Astrocyte (in vitro differentiated cells and primary cell): Measurements from ENCODE around the gene FZR1. TPM values are rescaled to one million over a fixed set of nuclear protein-coding genes. Genes with fewer than 3 reads are reported as not detected.

Source experiments
- DNase-seq: peaks from one replicate; pipeline ENCODE4 v3.0.0-alpha.2; 2010; ENCODE audit warnings: low read depth
- FAIRE-seq: peaks from 2 replicates; lab custom pipeline; 2011; peaks lifted over from hg19 to GRCh38; lab: Jason Lieb, UNC
- H2AFZ ChIP-seq: 2 replicates; pipeline ENCODE4 v1.6.0; 2012; ENCODE audit warnings: low read depth, low read length, inconsistent platforms
- H3K27ac ChIP-seq: 2 replicates; pipeline ENCODE4 v1.5.1; 2011; ENCODE audit warnings: low read depth, low read length, inconsistent platforms
- H3K27me3 ChIP-seq: 2 replicates; pipeline ENCODE4 v1.6.0; 2011; ENCODE audit warnings: low read length, inconsistent platforms; ENCODE audit not compliant: insufficient read depth
- H3K36me3 ChIP-seq: 2 replicates; pipeline ENCODE4 v1.5.1; 2011; ENCODE audit warnings: low read length, inconsistent platforms; ENCODE audit not compliant: insufficient read depth
- H3K4me1 ChIP-seq: 2 replicates; pipeline ENCODE4 v1.5.1; 2011; ENCODE audit warnings: low read length, inconsistent platforms; ENCODE audit not compliant: insufficient read depth
- H3K4me2 ChIP-seq: 2 replicates; pipeline ENCODE4 v1.6.0; 2012; ENCODE audit warnings: low read length, inconsistent platforms
- H3K4me3 ChIP-seq: 2 replicates; pipeline ENCODE4 v1.5.1; 2011; ENCODE audit warnings: low read depth, mild to moderate bottlenecking, low read length, inconsistent platforms; ENCODE audit not compliant: insufficient read depth
- H3K79me2 ChIP-seq: 2 replicates; pipeline ENCODE4 v1.6.0; 2012; ENCODE audit warnings: mild to moderate bottlenecking, low read length, inconsistent platforms; ENCODE audit not compliant: insufficient read depth
- H3K9ac ChIP-seq: 2 replicates; pipeline ENCODE4 v1.6.0; 2012; ENCODE audit warnings: mild to moderate bottlenecking, low read length, inconsistent platforms
- H3K9me3 ChIP-seq: 2 replicates; pipeline ENCODE4 v1.5.1; 2012; ENCODE audit warnings: low read depth, mild to moderate bottlenecking, low read length, inconsistent platforms; ENCODE audit not compliant: insufficient read depth
- H4K20me1 ChIP-seq: 2 replicates; pipeline ENCODE4 v1.6.0; 2012; ENCODE audit warnings: low read length, inconsistent platforms; ENCODE audit not compliant: insufficient read depth
- H3K27ac Mint-ChIP-seq: one replicate; pipeline ENCODE4 v1.8.0; 2021; ENCODE audit warnings: mild to moderate bottlenecking, mixed read lengths; ENCODE audit not compliant: unreplicated experiment
- H3K27me3 Mint-ChIP-seq: one replicate; pipeline ENCODE4 v1.8.0; 2021; ENCODE audit warnings: low read depth, mixed read lengths; ENCODE audit not compliant: unreplicated experiment
- H3K36me3 Mint-ChIP-seq: one replicate; pipeline ENCODE4 v1.8.0; 2021; ENCODE audit warnings: low read depth, mixed read lengths; ENCODE audit not compliant: unreplicated experiment
- H3K4me1 Mint-ChIP-seq: one replicate; pipeline ENCODE4 v1.8.0; 2021; ENCODE audit warnings: low read depth, mixed read lengths; ENCODE audit not compliant: unreplicated experiment
- H3K4me3 Mint-ChIP-seq: one replicate; pipeline ENCODE4 v1.8.0; 2021; ENCODE audit warnings: mild to moderate bottlenecking, moderate library complexity, mixed read lengths; ENCODE audit not compliant: unreplicated experiment
- H3K9me3 Mint-ChIP-seq: one replicate; pipeline ENCODE4 v1.8.0; 2021; ENCODE audit warnings: mild to moderate bottlenecking, mixed read lengths; ENCODE audit not compliant: unreplicated experiment
- CTCF ChIP-seq: IDR thresholded peaks from 2 replicates; pipeline ENCODE4 v1.5.1; 2011; ENCODE audit warnings: low read depth, mild to moderate bottlenecking, inconsistent platforms, low read length, moderate library complexity; ENCODE audit not compliant: insufficient read depth
- EZH2 ChIP-seq: IDR thresholded peaks from 2 replicates; pipeline ENCODE4 v1.6.1; 2012; ENCODE audit warnings: mild to moderate bottlenecking, low read length, inconsistent platforms; ENCODE audit not compliant: insufficient read depth
- total RNA-seq: library from RNA; stranded (reverse); gene quantifications from 2 replicates; pipeline ENCODE4 v1.2.1, GENCODE V29; 2021

The FZR1 gene
- total RNA-seq, 1 donor from 2014 or later = 51.8 TPM

- Histone ChIP-seq H3K9me3 (no peaks in the 10 kb centered on the region), H3K79me2 (peaks cover 99% of the 10 kb centered on the region), H3K27ac (no peak overlapping the region), H3K4me2 (no peak overlapping the region), H3K4me1 (peaks cover 7% of the 10 kb centered on the region), H3K4me3 (no peak overlapping the region), H4K20me1 (peaks cover 98% of the 10 kb centered on the region), H3K36me3 (peaks cover 2% of the 10 kb centered on the region), H3K27me3 (no peaks in the 10 kb centered on the region), H2AFZ (no peak overlapping the region), H3K9ac (no peak overlapping the region)
- peaks cover 5% of the 10 kb centered on the region for H3K36me3 Mint-ChIP-seq
- FAIRE-seq (no peak), DNase-seq (no peak)
- no peaks in the 10 kb centered on the region for H3K9me3 Mint-ChIP-seq
- TF ChIP-seq EZH2 (no peak), CTCF (no peak)
- H3K27ac Mint-ChIP-seq = peak overlapping the region; percentile 9
- peaks cover 16% of the 10 kb centered on the region for H3K4me1 Mint-ChIP-seq
- H3K27me3 Mint-ChIP-seq = no peaks in the 10 kb centered on the region
- H3K4me3 Mint-ChIP-seq = no peak overlapping the region
Observed at GRCh38 chr19:3518659-3519058, 12.5 kb downstream of the FZR1 start.

- no peak for FAIRE-seq
- H3K36me3 ChIP-seq = peaks cover 2% of the 10 kb centered on the region
- H3K27ac Mint-ChIP-seq = no peak overlapping the region
- H3K27ac ChIP-seq = no peak overlapping the region
- TF ChIP-seq CTCF (no peak), EZH2 (no peak)
- H3K27me3 Mint-ChIP-seq = no peaks in the 10 kb centered on the region
- peaks cover 99% of the 10 kb centered on the region for H3K79me2 ChIP-seq
- no peaks in the 10 kb centered on the region for H3K9me3 Mint-ChIP-seq
- H3K36me3 Mint-ChIP-seq = peaks cover 5% of the 10 kb centered on the region
- no peaks in the 10 kb centered on the region for H3K9me3 ChIP-seq
- DNase-seq = no peak
- no peak overlapping the region for H3K4me3 Mint-ChIP-seq
- no peaks in the 10 kb centered on the region for H3K27me3 ChIP-seq
- no peak overlapping the region for H3K4me3 ChIP-seq
- no peak overlapping the region for H3K4me2 ChIP-seq
- H4K20me1 ChIP-seq = peaks cover 98% of the 10 kb centered on the region
- H3K9ac ChIP-seq = no peak overlapping the region
- no peak overlapping the region for H2AFZ ChIP-seq
- H3K4me1 ChIP-seq = peaks cover 3% of the 10 kb centered on the region
- peaks cover 15% of the 10 kb centered on the region for H3K4me1 Mint-ChIP-seq
Observed at GRCh38 chr19:3519126-3519525, 13.0 kb downstream of the FZR1 start.

GRCh38 chr19:3520166-3521103 lies 14.3 kb downstream of the FZR1 start:
- H3K4me3 ChIP-seq = no peak overlapping the region
- no peaks in the 10 kb centered on the region for H3K4me1 ChIP-seq
- H3K4me1 Mint-ChIP-seq = peaks cover 10% of the 10 kb centered on the region
- peaks cover 94% of the 10 kb centered on the region for H4K20me1 ChIP-seq
- TF ChIP-seq CTCF = no peak
- TF ChIP-seq EZH2 = no peak
- H3K36me3 Mint-ChIP-seq = peaks cover 6% of the 10 kb centered on the region
- no peaks in the 10 kb centered on the region for H3K27me3 Mint-ChIP-seq
- peak overlapping the region; percentile 3 for H3K27ac Mint-ChIP-seq
- FAIRE-seq (no peak), DNase-seq (no peak)
- no peaks in the 10 kb centered on the region for H3K27me3 ChIP-seq
- H3K9ac ChIP-seq = no peak overlapping the region
- no peaks in the 10 kb centered on the region for H3K9me3 ChIP-seq
- H3K27ac ChIP-seq = no peak overlapping the region
- H3K4me2 ChIP-seq = no peak overlapping the region
- H3K9me3 Mint-ChIP-seq = no peaks in the 10 kb centered on the region
- H2AFZ ChIP-seq = no peak overlapping the region
- peaks cover 97% of the 10 kb centered on the region for H3K79me2 ChIP-seq
- no peak overlapping the region for H3K4me3 Mint-ChIP-seq
- peaks cover 4% of the 10 kb centered on the region for H3K36me3 ChIP-seq
